Inflammatory macrophage treated with lipopolysaccharide for 1 hour (primary cell): ENCODE results near the gene M1AP.
"Not testable (repeated sequence)": the region's sequence is repeated elsewhere in the genome, so short reads cannot be mapped to it uniquely, and the experiment has no call there.

ENCODE experiments used
- DNase-seq, 2 donors: peaks; one replicate each; pipeline ENCODE4 v3.0.0-alpha.2; 2020 to 2022

Gene M1AP

GRCh38 chr2:74564222-74564621, 83.9 kb downstream of the M1AP start:
- no peak for DNase-seq

DNA sequence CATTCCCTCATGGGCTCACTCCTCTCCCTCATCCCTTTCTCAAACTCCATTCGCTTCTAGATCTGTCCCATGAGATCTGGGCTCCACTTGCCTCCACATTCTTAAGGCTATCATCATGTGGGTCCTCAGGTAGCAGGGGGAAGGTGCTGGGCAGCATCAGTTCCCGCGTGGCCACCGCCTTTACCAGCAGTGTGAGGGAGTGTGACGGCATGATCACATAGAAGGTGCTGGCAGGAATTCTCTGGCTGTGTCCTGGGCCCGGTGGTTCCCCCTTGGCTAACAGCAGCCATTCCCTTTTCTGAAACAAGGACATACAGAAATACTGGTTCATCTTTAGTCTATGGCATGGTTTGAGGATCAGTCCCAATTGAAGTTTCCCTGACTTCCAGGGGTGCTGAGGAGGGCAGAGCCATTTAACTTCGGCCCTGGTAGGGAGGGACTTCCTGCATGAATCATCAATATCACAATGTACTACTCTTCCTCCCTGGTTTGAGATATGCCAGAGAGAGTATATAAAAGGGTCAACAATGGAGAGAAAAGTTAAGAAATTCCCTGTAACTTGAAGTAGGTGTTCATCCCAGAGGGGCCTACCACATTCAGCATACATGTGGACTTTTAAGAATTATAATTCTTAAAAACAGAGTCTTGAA, 85.9 kb downstream of the M1AP start:
- no peak for DNase-seq

GRCh38 chr2:74561022-74561421, 87.1 kb downstream of the M1AP start:
- not testable (repeated sequence) for DNase-seq

DNA sequence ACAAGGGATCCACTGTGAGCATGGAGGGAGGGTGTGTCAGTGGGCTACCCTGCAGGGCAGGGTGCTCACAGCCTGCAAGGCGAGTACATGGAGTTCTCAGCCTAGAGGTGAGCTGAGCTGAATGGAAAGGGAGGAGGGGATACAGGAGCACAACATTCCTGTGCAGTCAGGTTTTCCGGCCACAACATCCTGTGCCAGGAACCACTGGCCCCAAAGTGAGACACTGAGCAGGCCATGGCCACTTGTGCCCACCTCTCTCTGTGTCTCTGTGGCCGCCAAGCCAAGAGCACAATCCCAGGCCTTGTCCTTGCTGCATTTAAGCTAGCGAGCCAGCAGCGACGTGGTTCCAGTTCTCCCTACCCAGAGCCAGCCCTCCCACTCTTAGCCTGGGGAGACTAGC, 87.5 kb downstream of the M1AP start:
- DNase-seq, result no peak

DNA sequence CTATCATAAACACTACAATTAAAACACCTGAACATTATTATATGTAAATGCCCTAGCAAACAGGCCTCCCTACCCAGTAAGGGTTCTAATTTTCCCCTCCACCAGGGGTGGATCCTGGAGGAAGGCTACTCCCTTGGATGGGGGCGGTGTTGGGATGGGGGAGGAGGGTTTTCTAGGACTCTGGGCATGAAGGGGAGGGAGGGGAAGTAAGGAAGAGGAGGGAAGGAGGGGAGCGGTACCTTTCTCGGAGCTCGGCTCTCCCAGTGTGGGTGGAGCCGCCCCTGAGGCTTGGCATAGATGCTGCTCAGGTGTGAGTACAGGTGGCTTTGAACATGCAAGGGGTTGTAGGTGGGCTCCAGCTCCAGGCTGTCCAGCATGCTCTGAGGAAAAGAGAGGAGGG, 88.2 kb downstream of the M1AP start:
- DNase-seq, result no peak

GRCh38 chr2:74558284-74559230, 89.6 kb downstream of the M1AP start:
- DNase-seq, result no peak

- no peak for DNase-seq
These were observed 91.2 kb downstream of the M1AP start for GRCh38 chr2:74556831-74557370.

DNA sequence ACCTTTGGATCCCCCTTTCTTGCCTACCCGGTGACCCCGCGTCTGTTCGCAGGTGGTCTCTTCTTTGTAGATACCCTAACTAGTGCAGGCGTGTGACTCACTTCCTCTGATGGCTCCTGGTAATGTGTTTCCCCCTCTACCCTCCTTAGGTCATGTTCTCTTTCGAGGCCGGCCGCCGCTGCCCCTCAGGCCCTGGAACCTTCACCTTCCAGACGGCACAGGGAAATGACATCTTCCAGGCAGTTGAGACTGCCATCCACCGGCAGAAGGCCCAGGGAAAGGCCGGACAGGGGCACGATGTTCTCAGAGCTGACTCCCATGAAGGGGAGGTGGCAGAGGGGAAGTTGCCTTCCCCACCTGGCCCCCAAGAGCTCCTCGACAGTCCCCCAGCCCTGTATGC, 92.0 kb downstream of the M1AP start:
- no peak for DNase-seq

DNA sequence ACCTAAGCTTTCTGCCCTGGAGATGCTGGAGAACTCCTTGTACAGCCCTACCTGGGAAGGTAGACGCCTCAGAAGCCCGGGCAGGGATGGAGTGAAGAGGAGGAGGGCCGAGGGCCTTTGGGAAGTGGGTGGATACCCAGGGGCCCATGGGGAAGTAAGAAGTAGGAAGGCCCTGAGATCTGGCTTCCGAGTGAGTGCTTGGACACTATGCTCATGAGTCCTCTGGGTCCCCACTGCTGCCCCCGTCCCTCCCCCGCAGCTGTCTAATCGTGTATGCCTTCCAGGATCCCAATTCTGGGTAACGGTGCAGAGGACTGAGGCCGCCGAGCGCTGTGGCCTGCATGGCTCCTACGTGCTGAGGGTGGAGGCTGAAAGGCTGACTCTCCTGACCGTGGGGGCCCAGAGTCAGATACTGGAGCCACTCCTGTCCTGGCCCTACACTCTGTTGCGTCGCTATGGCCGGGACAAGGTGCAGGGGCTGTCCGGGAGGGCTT, 92.5 kb downstream of the M1AP start:
- DNase-seq, result peak; percentile 48 to 60

- no peak for DNase-seq
These were observed 93.2 kb downstream of the M1AP start for GRCh38 chr2:74554820-74555531.

DNA sequence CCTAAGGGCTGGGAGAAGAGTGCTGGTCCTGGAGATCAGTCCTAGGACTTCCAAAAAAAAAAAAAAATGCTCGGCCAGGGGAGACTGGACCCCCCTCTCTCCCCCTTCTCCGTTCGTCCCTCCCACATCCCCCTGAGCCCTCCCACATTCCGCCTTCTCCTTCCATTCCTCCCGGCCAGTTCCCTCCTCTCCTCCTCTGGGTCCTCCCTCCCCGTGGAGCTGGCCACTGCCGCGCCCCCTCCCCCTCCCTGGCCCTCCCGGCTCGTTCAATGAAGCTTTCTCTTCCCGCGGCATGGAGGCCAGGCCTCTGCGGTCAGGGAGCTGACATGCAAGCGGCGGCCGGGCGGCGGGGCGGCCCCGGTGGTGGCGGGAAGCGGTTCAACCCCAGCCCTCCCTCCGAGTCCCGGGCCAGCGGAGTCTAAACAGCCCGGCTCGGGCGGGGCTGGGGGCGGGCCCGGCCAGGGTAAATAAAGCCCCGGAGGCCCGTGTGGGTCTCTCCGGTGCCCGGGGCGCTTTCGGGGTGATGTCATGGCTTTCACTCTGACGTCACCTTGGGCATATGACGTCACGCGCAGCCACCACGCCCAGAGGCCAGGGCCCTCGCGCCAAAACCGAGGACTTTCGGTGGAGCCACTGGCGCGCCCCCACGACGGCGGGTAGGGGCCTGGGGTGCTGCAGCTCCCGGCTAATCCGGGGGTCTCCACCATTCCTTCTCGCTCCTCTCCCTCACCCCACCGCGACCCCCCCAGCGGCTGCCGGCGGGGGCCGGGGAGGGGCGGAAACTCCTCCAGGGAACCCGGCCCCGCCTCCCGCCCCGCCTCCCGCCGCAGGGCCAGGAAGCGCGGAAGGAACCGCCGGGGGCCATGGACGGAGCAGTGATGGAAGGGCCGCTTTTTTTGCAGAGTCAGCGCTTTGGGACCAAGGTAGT, 94.0 kb downstream of the M1AP start, which contains the start of the genes DOK1 and LOXL3:
Gene DOK1 (plus strand): TSS at position 829 of the 928 bp plus-strand sequence. CDS start 35 bp downstream, at position 864.
Gene LOXL3 (minus strand): TSS at position 51 of the 928 bp plus-strand sequence. CDS start 1,308 bp downstream, outside the sequence.
- DNase-seq, result peak; percentile 74 to 83

GRCh38 chr2:74552914-74553811, 95.0 kb downstream of the M1AP start:
- DNase-seq, result no peak

GRCh38 chr2:74551942-74552913, 95.9 kb downstream of the M1AP start:
- no peak for DNase-seq

GRCh38 chr2:74551530-74551929, 96.6 kb downstream of the M1AP start:
- DNase-seq, result no peak

DNA sequence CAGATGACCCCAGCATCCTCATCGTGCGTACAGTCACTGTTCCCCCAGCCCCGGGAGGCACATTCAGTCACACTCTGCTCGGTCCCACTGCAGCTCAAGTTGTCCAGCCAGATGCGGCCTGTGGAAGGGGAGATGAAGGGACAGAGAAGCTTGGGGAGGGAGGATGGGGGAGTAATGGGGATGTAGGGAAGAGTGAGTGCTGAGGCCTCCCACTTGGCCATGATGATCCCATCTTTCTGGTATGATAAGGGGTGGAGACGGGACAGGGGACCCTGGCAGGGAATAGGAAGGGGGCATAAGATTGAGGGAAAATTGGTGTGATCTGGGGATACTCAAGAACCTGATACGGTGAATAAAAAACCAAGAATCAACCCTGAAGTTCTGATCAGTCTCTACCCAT, 97.9 kb downstream of the M1AP start:
- no peak for DNase-seq

DNA sequence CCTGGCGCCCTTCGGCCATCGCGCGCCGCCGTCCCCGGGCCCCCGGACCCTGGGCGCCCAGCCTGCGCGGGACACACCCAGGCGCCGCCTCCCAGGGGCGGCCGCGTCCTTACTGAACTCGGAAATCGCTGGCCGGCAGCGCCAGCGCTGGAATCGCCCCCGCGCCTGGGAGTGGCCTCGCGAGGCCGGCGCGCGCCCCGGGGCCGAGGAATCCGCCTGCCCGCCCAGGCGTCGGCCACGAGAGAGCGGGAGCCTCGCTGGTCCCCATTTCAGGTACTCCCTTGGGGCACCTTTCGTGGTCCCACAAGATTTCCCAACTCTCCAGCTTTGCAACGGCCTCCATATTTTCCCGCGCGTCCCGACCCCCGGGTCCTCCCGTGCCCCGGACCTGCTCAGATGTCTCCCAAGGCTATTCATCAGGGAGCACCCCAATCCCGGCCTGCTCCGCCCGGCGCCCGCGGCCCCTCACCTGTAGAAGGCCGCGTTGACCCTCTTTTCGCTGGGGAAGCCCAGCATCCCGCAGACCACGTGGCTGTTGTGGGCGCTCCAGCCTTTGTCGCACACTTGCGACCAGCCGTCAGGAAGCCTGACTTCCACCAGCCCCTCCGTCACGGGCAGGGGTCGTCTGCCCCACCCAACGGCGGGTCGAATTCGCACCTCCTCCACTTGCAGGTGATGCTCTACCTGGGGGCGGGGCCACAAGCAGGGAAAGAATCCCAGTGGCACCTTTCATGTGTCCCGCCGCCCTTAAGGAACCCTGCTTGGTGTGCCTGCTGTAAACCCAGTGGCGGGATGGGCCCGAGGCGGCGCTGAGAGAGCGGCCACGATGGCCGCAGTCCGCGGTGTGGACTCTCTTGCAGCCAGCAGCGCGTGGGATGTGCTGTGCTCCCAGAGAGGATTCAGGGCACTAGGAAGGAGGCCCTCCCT, 99.0 kb downstream of the M1AP start:
- DNase-seq, result peak; percentile 64 to 68

- DNase-seq, result no peak
These were observed 99.7 kb downstream of the M1AP start for GRCh38 chr2:74548285-74548899.

DNA sequence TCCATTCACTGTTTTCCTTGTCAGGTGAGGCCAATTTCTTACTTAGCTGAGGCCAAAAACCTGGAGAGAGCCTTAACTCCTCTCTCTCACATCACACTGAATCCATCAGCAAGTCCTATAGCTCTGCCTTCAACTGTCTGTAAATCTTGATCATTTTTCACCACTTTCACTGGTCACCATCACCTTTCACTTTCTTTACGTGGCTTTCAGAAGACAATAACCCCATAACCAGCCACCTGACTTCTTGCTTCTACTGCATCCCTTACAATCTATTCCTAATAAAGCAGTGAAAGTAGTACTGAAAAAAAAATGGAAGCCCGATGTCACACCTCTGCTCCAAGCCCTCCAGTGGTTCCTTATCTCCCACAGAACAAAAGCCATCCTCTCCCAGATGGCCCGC, 102.1 kb downstream of the M1AP start:
- no peak for DNase-seq
